Fibroblast of the conjunctiva (primary cell): ENCODE measurements around the gene TAF8.

ENCODE experiments used
- DNase-seq: peaks from one replicate; pipeline ENCODE4 v3.0.0-alpha.2; 2010; ENCODE audit warnings: low read depth

Gene TAF8

DNA sequence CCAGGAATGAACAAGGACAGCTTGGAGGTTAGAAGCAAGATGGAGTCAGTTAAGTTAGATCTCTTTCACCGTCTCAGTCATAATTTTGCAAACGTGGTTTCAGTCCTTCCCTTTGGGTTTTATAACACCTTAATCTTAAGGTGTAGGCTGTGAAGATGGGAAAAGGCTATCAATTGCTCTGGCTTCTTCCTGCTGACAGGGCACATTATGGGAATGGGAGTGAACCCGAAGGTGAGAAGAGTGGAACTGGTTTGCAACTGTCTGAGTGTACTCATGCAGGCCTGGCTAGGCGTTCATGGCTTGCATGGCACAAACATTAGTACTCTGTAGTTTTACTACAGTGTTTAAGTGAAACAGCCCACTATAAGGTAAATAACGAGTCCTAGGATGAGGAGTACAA lies 9.4 kb downstream of the TAF8 start:
- DNase-seq = no peak

DNA sequence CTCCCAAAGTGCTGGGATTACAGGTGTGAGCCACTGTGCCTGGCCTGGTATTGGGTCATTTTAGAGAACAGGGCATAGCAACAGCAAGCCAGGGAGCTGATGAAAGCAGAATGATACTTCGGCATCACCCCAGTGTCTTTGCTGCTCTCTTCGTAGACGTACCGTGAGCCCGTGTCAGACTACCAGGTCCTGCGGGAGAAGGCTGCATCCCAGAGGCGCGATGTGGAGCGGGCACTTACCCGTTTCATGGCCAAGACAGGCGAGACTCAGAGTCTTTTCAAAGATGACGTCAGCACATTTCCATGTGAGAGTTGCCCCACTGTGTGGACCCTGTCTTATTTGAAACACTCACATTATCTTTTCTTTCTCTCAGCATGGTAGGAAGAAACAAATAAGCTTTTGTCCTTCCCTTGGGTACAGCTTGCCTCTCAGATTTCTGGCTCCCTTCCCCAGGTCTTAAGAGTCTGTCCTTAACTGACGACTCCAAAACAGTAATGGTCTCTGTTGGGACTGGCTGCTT lies 15.9 kb downstream of the TAF8 start:
- DNase-seq = no peak

DNA sequence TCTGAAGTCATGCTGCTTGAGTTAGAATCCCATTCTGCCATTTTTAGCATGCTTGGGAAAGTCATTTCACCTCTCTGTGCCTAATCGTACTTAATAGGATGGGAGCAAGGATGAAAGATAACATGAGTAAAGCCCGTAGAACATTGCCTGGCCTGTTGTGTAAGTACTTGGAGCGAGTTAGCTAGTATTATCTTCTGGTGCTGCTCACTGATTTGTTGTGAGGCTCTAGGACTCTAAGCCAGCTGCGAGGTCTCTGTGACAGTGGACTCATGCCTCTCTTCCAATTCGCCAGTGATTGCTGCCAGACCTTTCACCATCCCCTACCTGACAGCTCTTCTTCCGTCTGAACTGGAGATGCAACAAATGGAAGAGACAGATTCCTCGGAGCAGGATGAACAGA lies 17.8 kb downstream of the TAF8 start:
- DNase-seq = no peak

GRCh38 chr6:42068872-42069522 lies 18.7 kb downstream of the TAF8 start:
- no peak for DNase-seq

DNA sequence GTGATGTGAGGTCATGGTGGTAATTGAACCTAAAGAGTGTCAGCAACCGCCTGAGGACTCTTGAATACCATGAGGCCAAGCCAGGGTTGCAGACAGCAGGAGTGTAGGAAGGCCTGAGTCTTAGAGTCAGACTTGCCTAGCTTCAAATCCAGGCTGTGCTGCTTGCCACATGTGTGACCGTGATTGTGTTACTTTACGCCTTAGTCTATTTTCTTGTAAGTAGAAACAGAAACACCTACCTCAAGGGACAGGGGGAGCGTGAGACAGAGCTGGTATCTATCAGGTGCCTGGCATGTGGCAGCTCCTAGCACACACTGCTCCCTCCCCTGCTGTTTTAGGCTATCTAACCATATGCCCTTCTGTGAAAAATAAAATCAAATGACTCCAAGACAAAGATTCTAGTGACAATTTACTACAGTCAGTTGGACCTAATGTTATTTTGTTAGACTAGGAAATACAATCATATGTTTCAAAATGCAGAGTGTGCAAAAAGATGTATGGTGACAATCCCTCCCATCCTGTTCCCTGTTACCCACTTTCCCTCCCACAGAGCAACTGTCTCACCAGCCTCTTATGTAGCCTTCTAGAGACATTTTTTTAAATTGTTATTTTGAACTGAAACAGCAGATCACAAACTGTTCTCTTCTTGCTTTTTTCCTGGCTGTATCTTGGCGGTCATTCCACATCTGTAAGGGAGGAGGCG lies 21.7 kb downstream of the TAF8 start:
- no peak for DNase-seq

- DNase-seq = no peak
Measured at GRCh38 chr6:42073287-42073686, 23.0 kb downstream of the TAF8 start.

DNA sequence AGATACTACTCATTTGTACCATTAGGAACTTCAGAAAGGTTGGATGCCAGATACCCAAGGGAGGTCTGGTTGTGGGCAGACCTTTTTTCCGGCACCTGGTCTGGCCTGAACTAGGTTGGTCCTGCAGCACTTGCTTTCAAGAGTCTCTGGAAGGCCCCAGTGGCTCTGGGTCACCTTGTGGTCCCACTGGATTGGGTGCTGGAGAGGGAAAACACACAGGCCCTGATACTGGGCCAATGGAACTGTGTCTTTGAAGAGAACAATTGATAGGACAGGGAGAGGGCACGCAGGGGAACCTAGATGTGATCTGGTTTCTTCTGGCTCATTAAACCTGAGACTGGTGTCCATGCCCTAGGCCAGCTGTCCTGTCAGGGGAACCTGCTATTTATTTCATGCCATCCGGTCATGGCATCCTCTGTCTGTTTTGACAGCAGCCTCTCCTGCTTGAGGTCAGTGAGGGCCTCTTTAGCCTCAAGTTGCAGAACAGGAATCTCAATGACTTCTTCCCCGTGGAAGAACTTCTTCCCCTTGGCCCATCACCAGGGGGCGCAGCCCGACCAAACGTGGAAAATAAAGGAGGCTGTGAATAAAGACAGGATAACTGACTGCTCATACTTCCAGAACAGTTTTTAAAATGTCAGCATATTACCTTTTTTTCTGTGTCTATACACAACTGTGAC lies 25.0 kb downstream of the TAF8 start:
- peak; percentile 60 for DNase-seq

GRCh38 chr6:42078386-42078785 lies 28.1 kb downstream of the TAF8 start:
- DNase-seq = no peak

DNA sequence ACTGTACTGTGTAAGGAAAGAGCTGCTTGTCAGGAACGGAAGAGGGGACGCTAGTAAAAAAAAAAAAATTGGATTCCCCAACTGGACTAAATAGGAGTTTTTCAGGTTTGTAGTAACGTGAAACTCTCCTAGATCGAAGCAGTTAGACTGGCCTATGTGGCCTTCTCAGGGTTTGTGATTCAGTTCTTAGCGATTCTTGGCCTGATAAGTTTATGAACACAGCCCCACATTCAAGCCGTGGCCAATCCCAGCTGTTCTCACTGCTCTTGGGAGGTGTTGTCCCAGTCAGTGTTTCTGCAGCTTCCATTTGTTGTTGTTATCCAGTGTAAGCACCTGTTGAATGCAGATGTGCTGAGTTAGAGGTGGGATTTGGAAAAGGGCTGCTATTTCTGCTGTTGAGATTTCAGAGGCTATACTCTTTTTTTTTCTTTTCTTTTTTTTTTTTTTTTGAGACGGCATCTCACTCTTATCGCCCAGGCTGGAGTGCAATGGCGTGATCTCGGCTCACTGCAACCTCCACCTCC lies 29.7 kb downstream of the TAF8 start:
- DNase-seq = no peak

DNA sequence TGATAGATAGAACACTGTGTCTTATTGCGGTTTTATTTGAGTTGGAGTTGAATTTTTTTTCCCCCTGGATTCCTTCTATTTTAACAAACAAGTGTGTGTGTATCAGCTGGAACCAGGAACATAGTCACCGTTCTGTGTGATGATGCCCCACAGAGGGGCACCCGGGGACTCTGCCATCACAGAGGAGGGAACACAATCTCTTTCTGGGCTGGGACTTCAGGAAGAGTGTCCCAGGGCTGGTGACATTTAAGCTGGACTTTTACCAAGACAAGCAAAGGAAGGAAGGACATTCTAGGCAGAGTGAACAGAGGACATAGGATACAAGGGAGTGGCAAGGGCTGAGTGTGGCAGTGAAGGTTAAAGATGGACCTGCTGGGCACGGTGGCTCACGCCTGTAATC lies 33.2 kb downstream of the TAF8 start:
- no peak for DNase-seq

DNA sequence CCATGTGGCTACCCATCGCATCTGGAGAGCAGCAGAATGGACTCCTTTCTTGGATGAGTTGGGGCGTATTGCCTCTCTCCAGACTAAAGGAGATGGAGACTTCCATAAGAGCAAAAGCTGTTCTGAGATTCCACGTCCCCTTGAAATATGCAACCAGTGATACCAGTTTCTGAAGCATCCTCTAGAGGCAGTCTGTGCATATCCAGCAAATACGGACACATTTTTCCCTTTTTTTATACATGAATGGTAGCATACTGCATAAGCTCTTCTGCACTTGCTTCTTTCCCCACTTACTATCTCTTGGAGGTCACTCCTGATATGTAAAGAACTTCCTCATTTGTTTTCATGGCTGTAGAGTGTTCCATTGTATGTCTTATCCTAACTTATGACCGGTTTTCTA lies 34.6 kb downstream of the TAF8 start:
- DNase-seq = no peak

DNA sequence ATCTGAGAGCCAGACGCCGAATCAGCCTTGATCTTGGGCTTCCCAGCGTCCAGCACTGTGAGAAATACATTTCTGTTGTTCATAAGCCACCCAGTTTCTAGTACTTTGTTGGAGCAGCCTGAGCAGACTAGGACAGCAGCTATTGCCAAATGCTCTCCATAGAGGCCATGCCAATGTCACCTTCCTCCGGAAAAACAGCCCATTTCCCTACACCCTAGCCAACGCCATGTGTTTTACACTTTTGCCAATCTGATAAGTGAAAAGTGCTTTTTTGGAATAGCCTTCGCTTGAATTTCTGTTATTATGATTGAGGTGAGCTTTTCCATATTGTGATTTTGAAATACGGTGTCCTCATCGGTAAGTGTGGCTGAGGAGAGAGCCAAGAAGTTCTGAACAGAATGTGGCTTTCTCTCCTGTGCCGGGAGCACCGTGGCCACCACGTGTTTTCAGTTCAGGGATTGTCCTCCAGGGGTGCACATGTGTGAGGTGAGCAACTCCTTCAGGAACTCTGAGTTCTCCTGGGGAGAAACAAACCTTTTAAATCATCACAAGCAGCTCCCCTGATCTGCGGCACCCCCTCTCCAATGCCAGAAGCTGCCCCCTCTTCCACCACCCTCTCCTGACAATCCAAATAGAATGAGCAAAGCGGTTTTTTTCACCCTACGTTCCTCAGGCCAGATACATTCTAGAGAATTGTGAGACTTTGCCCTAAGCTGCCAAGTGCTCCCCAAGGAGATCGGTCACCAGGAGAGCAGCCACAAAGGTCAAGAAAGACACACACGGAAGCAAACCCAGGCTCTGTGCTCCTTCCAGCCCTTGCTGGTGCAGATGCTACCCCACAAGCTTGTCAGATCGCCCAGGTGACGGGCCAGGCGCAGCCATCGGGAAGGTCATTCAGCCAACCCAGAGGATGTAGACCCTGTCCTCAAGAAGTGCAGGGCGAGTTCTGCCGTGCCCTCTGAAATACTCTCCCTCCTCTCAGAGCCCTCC lies 36.0 kb downstream of the TAF8 start:
- DNase-seq = no peak

DNA sequence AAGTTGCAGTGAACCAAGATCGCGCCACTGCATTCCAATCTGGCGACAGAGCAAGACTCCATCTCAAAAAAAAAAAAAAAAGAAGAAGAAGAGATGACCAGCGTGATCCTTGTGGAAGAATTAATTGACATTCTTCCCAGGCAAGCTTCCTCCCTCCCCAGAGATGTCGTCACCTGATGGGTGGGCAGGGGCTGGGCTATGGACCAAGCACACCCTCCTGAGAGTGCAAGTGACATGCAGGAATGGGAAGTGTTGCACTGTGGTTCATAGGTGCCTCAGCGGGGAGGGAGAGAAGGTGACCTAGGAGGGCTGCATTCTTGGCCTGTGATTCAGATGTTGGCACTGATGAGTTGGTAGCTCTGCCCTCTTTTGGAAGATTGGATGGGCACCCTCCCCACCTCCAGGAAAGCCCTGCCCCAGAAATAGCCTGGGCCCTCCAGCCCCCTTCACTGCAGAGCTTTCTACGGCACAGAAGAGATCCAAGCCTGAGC lies 37.8 kb downstream of the TAF8 start:
- DNase-seq = no peak

DNA sequence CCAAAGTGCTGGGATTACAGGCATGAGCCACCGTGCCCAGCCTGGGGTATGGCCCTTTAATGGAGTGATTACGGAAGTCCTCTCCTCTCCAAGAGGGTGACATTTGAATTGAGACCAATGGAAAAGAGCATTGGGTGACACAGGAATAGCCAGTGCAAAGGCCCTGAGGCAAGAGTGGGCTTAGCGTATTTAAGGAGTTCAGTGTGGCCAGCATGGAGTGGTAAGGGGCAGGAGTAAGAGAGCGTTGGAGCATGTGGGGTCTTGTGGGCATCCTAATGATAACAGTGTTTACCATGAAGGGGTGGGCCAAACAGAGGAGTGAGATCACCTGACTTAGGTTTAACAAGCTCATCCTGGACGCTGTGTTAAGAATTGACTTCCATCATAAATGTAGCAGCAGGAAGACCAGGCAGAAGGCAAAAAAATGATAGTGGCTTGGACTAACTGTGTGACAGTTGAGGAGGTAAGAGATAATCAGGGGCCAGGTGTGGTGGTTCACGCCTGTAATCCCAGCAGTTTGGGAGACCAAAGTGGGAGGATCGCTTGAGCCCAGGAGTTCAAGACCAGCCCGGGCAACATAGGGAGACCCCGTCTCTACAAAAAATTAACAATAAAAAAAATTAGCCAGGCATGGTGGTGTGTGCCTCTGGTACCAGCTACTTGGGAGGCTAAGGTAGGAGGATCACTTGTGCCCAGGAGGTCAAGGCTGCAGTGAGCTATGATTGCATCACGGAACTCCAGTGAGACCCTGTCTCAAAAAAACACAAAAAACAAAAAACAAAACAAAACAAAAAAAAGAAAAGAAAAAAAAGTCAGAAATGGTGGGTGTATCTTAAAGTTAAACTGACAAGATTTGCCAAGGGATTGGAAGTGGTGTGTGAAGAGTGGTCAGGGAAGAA lies 40.7 kb downstream of the TAF8 start:
- DNase-seq = no peak

DNA sequence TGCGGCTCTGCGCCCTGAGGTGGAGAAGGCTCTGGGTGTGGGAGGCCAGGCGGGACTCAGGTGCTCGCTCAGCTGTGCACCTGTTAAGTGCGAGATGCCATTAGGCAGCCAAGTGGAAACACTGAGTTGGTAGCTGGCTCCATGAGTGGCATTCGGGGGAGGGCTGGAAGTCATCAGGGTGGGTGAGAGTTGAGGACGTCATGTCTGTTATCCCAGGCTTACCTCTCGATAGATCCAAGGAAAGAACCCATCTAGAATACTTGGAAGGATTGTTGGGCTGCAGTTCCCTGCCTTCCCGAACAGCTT lies 41.3 kb downstream of the TAF8 start:
- DNase-seq = no peak

DNA sequence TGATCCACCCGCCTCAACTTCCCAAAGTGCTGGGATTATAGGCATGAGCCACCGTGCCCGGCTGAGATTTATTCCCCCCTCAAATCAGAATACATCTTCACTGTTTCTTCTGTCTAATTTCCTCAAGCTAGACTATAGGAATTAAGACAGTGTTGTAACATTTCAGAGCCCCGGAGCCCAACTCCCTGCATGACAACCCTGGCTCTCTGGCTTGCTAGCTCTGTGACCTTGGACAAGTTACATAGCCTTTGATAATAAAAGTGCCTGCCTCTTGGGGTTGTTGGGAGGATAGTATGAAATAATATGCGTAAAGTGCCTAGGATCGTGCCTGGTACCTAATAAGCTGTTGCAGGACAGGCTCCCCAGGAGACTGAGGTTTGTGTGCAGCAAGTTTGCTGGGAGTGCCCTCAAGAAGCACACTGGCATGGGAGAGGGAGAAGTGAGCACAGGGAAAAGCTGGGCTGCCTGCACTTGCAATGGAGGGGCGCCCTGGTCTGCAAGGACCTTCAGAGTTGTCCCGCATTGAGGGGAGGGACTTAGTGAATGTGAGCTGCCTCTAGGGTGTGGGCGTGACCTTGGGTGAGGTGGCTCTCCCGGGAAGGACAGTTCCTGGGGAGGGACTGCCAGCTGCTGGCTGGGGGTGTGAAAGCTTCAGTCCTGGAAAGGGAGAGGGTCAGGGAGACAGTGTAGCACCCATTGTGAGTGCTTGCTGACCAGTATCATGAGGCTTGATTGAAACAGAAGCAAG lies 43.4 kb downstream of the TAF8 start:
- no peak for DNase-seq

GRCh38 chr6:42095094-42095493 lies 44.8 kb downstream of the TAF8 start:
- DNase-seq = no peak

DNA sequence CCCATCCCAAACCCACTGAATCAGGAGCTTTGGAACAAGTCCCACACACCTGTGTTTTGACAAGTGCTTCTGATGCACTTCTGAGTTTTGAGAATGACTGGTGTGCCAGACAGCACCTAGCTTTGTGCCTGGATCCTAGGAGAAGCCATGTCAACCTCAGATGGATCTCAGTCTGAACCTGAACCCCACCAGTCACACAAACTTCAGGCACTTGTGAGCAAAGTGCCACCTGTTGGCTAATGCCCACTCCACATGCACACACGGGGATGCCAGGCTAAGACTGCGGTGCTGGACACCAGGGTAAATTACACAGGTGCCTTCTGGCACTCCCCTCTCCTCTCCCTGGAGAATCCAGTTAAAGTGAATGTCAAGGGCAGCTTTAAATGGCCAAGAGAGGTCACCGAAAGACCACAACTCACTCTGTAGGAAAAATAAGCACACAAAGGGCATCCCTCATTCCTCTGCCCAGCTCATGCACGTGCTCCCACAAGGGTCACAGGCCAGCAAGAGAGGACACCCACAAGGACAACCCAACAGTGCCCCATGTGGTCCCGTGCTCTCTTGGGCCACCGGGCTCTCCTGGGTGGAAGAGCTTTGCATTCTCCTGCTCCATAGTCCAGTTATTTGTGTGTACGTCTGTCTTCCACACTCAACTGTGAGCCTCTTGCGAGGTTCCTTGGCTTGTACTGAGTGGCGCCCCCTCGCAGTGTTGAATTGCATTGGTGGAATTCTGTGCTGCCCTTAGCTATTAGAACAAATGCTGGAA lies 45.6 kb downstream of the TAF8 start:
- DNase-seq = no peak

DNA sequence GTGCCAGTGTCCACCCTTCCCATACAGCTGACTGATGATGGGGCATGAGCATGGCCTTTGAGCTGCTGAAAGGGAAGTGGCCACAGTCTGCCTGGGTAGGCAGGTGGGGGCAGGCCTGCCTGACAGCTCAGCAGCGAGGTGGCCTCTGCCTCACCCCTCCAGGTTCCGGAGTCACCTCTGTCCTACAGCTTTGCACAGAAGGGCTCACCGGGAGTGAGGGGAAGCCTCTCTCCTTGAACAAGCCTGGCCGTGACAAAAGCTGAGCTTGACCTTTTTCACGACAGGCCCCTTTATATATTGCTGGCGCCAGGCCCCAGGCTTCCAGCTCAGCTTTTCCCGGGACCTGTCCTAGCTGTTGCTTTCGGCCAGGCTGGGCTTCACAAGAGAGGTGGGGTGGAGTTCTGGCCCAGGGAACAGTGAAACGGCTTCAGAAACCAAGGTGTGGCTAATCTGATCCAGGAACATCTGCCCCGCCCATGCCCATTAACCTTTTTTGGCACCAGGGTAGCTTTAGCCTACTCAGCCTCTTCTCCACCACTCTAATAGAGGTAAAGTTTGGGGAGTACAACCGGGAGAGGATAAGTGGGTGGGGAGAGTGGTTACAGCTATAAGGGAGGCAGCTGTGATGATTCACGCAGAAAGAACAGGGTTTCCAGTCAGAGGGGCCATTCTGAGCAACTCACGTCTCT lies 49.2 kb downstream of the TAF8 start:
- no peak for DNase-seq
